OCI-LY7 (cell line): ENCODE data around the gene WNT7B. TPM values are rescaled to one million over a fixed set of nuclear protein-coding genes. Genes with fewer than 3 reads are reported as not detected.

Source experiments
- BruUV-seq: library from RNA; stranded (reverse); fragments of 400-500 nt; replicated peaks from 2 replicates; lab custom pipeline; 2021; lab: Mats Ljungman, UMichigan
- CTCF ChIA-PET: fragments of 300-600 bp; sonication (Branson Sonifier 250); formaldehyde crosslinking; loops from one replicate; lab custom pipeline; 2022; ENCODE audit warnings: antibody characterized with exemption; ENCODE audit not compliant: unreplicated experiment; lab: Charles Lee
- POLR2A ChIA-PET: fragments of 300-600 bp; sonication (Branson Sonifier 250); formaldehyde crosslinking; loops from one replicate; lab custom pipeline; 2022; ENCODE audit warnings: antibody characterized with exemption; lab: Charles Lee
- DNase-seq: peaks from one replicate; pipeline ENCODE4 v3.0.0-alpha.2; 2015; ENCODE audit warnings: low spot score
- H2AFZ ChIP-seq: fragments of 200-600 bp; sonication (generic), shearing (Covaris generic); 2 replicates; pipeline ENCODE4 v1.6.1; 2014; ENCODE audit warnings: mild to moderate bottlenecking, antibody characterized with exemption, low read length, moderate library complexity
- H3K27ac ChIP-seq: fragments of 200-600 bp; sonication (generic); 2 replicates; pipeline ENCODE4 v1.5.1; 2014; ENCODE audit warnings: mixed run types, low read depth, mild to moderate bottlenecking, moderate library complexity, low read length, inconsistent platforms; ENCODE audit not compliant: poor library complexity, severe bottlenecking
- H3K36me3 ChIP-seq: fragments of 200-600 bp; sonication (generic); 2 replicates; pipeline ENCODE4 v1.6.1; 2014; ENCODE audit warnings: mild to moderate bottlenecking, antibody characterized with exemption, low read length, moderate library complexity, mixed read lengths; ENCODE audit not compliant: insufficient read depth
- H3K4me1 ChIP-seq: fragments of 200-600 bp; sonication (generic); 2 replicates; pipeline ENCODE4 v1.5.1; 2014; ENCODE audit warnings: mild to moderate bottlenecking, low read length; ENCODE audit not compliant: insufficient read depth, poor library complexity, severe bottlenecking
- H3K4me2 ChIP-seq: fragments of 200-600 bp; sonication (generic); 2 replicates; pipeline ENCODE4 v1.6.1; 2014; ENCODE audit warnings: mild to moderate bottlenecking, low read length
- H3K4me3 ChIP-seq: fragments of 200-600 bp; sonication (generic); 2 replicates; pipeline ENCODE4 v1.5.1; 2014; ENCODE audit warnings: mild to moderate bottlenecking, low read depth, low read length; ENCODE audit not compliant: poor library complexity, severe bottlenecking
- H3K79me2 ChIP-seq: fragments of 200-600 bp; sonication (generic); 2 replicates; pipeline ENCODE4 v1.6.1; 2016; ENCODE audit warnings: low read depth, mild to moderate bottlenecking, low read length, moderate library complexity, mixed read lengths; ENCODE audit not compliant: insufficient read depth
- H3K9me2 ChIP-seq: fragments of 200-600 bp; sonication (generic); 2 replicates; pipeline ENCODE4 v1.6.1; 2016; ENCODE audit warnings: mild to moderate bottlenecking, low read length, mixed read lengths; ENCODE audit not compliant: insufficient read depth
- H3K9me3 ChIP-seq: fragments of 200-600 bp; sonication (generic); 2 replicates; pipeline ENCODE4 v1.6.1; 2014; ENCODE audit warnings: mild to moderate bottlenecking, mixed run types, low read length, mixed read lengths
- H4K20me1 ChIP-seq: fragments of 200-600 bp; sonication (generic); 2 replicates; pipeline ENCODE4 v1.6.1; 2014; ENCODE audit warnings: mild to moderate bottlenecking, antibody characterized with exemption, low read length, moderate library complexity, mixed read lengths; ENCODE audit not compliant: insufficient read depth
- EZH2phosphoT487 ChIP-seq: fragments of 200-600 bp; sonication (generic); IDR thresholded peaks from 2 replicates; pipeline ENCODE4 v1.6.1; 2018; ENCODE audit warnings: low read depth, borderline replicate concordance, mild to moderate bottlenecking, mixed run types, antibody characterized with exemption, low read length, moderate library complexity, mixed read lengths
- intact Hi-C: fragments of 100-400 bp; cut with micrococcal nuclease; formaldehyde crosslinking; loops from one replicate; pipeline ENCODE4 v1.10.0; 2022; ENCODE audit not compliant: unreplicated experiment
- total RNA-seq, 2 experiments: library from RNA; depleted of rRNA in 1 of 2; stranded (reverse); fragments of >200 nt in 1 of 2; shearing (Covaris generic) in 1 of 2; gene quantifications; 2 replicates each; pipeline ENCODE4 v1.2.3, GENCODE V29; 2014 to 2022
- TF ChIP-seq, protein P1 (sequence below): fragments of 200-600 bp; sonication (generic); conservative IDR thresholded peaks from 2 replicates; pipeline ENCODE4 v1.5.1; 2014; ENCODE audit warnings: mild to moderate bottlenecking, antibody characterized with exemption, low read length, moderate library complexity, mixed read lengths

Gene WNT7B
- total RNA-seq, 2 experiments from 2014 or later: not detected

DNA sequence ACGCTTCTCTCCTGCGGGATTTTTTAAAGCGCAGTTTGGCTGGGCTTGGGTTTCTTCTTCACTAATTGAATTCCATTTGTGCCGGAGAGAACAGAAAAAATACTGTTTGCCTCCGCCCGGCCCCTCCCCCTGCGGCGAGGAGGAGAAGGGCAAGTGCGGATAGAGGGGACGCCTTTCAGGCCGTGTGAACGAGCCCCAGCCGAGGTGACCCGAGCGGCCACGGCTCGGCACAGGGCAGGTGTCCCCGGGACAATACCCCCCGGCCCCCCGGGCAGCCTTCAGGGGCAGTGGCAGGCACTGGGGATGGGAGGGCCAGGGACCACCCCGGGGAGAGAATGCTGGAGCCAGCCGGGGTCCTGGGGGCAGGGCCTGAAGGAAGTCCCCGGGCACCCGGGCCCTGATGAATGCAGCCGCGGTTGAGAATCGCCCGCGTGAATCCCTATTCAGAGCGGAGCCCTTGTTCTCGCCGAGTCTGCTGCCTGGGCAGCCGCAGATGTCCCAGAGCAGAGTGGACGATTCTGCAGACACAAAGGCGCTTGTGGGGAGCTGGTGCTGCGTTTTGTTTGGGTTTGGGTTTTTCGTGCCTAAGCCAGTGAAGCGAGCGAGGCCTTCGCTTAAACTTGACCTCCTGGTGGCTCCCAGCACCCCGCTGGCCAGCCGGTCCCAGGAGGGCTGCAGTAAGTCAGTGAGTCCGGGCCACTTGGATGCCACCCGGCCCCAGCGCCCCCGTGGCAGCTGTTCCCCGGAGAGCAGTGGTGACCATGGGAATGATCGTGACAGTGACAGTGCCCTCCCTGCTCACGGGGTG lies 96.0 kb downstream of the WNT7B start:
- no peak for DNase-seq
- no peak for TF ChIP-seq EZH2phosphoT487
- TF ChIP-seq, protein P1, sequence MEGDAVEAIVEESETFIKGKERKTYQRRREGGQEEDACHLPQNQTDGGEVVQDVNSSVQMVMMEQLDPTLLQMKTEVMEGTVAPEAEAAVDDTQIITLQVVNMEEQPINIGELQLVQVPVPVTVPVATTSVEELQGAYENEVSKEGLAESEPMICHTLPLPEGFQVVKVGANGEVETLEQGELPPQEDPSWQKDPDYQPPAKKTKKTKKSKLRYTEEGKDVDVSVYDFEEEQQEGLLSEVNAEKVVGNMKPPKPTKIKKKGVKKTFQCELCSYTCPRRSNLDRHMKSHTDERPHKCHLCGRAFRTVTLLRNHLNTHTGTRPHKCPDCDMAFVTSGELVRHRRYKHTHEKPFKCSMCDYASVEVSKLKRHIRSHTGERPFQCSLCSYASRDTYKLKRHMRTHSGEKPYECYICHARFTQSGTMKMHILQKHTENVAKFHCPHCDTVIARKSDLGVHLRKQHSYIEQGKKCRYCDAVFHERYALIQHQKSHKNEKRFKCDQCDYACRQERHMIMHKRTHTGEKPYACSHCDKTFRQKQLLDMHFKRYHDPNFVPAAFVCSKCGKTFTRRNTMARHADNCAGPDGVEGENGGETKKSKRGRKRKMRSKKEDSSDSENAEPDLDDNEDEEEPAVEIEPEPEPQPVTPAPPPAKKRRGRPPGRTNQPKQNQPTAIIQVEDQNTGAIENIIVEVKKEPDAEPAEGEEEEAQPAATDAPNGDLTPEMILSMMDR: no peak

DNA sequence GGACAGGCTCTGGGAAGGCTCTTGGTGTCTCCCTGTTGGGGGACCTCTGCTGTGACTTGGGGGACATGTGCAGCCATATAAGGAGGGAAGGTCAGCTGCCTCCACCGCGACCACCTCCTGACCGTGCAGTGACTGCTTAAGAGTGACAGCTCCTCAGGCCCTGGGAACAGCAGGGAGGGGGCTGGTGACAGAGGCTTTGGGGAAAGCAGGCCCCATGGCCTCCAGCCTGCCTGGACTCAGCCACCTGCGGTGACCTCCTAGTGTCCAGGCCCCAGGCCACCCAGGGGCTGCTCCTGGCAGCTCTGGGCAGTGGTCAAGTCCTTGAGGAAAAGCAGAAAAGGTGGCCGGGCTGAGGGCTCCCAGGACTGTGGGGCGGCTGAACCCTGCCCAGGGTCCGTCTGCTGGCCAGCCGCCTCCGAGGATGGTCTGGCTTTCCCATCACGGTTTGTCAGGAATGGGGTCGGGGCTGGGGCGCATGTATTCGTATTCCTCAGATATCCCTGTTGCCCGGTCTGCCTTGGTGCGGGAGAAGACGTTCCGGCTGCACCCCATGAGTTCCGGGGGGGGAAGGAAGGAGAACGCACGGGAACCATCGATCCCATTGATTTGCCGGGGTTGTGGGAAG lies 96.8 kb downstream of the WNT7B start:
- CTCF ChIA-PET: no interaction called here
- BruUV-seq: no TSS peak

More for the DNA sequence above, 96.0 kb downstream of the WNT7B start:
- no peaks in the 10 kb centered on the region for H3K9me3 ChIP-seq
- BruUV-seq: no TSS peak
- H3K9me2 ChIP-seq: no peaks in the 10 kb centered on the region
- intact Hi-C loops: no loop called here
- no peak overlapping the region for H3K4me3 ChIP-seq
- no peak overlapping the region for H2AFZ ChIP-seq
- no peak overlapping the region for H3K27ac ChIP-seq
- no peak overlapping the region for H3K4me2 ChIP-seq
- no peaks in the 10 kb centered on the region for H3K4me1 ChIP-seq
- no peaks in the 10 kb centered on the region for H3K79me2 ChIP-seq
- no peaks in the 10 kb centered on the region for H3K36me3 ChIP-seq
- no peaks in the 10 kb centered on the region for H4K20me1 ChIP-seq
- CTCF ChIA-PET: no interaction called here
- POLR2A ChIA-PET: no interaction called here

More for the DNA sequence above, 96.8 kb downstream of the WNT7B start:
- DNase-seq: no peak
- Histone ChIP-seq H4K20me1 (no peaks in the 10 kb centered on the region), H3K36me3 (no peaks in the 10 kb centered on the region), H3K4me3 (no peak overlapping the region), H2AFZ (no peak overlapping the region), H3K79me2 (no peaks in the 10 kb centered on the region), H3K9me2 (no peaks in the 10 kb centered on the region), H3K9me3 (no peaks in the 10 kb centered on the region), H3K27ac (no peak overlapping the region), H3K4me1 (no peaks in the 10 kb centered on the region), H3K4me2 (no peak overlapping the region)
- TF ChIP-seq, protein P1: no peak
- no peak for TF ChIP-seq EZH2phosphoT487
- POLR2A ChIA-PET: no interaction called here
- intact Hi-C loops: no loop called here
